NCI-H128 (cell line): Measurements from ENCODE around the gene LIPG.

Experiments
- DNase-seq: peaks from one replicate; lab custom pipeline; 2025; ENCODE audit not compliant: unreplicated experiment; lab: John Stamatoyannopoulos, UW

The LIPG gene

DNA sequence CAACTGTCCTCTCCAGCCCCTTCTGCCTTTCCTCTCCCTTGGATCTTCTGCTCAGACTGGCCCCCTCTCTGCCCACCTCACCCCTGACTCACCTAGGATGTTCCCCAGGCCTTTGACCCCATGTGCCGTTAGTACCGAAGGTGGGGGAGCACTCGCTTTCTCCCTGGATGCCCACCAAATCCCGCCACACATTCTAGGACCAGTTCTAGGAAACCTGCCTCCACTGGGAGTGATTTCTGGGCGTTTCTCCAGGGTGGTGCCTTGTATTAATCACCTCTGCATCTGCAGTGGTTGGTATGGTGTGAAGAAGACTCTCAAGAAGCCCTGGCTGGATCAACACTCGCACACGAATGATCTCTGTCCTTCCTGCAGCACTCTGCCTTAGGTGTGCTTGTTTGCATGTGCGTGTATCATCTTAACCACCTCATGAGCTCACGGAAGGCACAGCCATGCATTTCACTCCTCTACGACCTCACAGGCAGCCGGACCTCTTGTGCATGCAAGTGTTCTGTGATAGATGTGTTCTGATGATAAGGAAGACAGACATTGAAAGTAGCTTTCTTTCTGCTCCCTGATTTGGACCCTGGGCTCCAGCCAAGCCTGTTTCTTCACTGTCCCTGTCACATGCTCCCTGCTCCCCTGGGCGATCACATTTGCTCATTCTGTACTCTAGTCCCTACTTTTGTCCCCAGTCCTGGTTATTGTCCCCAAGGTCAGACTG, 69.4 kb downstream of the LIPG start:
- DNase-seq = no peak

DNA sequence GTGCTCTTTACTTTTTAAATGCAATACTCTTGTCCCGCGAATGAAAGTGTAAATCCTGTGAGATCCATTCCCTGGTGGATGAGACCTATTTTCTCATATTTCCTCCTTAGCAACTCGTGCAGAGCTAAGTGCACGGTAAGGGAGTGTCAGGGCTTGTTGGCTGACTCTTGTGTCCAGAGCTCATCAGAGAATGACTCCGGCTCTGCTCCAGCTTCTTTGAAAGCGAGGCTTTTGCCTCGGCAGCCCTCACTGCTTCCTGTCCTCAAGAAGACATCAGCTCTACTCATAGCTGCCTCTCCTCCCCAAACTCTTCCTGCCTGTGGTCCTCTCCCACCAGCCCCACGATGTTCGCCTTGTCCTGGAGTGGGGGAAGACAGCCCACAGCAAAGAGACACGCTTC, 70.7 kb downstream of the LIPG start:
- DNase-seq = no peak

DNA sequence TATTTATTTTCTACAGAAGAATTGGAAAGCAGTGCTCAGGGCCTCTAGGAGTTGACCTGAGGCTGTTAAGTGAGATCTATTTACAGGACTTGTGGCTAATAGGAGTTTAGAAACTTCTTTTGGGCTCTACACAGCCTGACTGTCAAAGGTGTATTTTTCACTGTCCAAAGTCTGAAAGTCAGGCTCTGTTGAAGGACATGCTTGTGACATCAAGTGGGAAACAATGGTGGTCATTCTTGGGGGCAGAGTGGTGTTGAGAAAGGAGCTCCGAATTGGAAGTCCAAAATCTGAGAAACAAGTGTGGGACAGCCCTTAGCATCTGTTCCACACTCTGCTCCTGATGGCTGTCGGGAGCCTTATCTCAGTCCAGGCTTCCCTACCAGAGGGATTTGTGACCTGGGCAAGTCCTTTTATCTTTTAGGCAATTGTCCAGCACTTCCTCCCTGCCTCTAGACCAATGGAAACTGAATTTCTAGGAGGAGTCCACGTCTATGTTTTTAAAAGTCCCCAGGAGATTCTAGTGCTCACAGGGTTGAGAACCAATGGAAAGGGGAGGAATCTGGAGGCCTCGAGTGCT, 76.4 kb downstream of the LIPG start:
- DNase-seq = no peak

DNA sequence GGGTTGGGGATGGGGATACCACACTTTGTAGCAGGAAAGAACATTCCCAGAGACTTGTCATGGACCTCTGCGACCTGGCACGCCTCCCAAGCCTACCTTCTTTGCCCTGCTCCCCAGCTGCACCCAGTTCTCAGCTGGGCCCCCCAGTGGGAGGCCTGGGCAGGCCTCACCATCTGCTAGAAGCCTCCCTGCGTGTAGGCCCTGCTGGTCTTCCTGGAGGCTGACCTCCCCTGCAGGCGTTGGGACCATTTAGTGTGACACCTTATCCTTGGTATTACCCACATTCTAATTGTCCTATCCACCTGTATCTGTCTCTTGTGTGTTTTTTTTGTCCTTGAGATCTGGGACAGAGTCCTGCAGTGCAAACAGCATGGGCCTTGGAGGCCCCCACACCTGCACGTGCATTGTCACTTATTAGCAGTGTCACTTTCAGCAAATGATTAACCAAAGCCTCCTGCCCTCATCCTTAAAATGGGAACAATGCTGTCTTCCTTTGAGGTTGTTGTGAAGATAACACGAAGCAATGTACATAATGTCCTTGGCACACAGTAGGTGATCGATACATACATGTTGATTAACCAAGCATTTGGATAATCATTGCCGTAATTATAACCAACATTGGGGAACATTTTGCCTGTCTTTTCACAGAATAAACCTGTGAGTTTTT, 77.2 kb downstream of the LIPG start:
- DNase-seq = no peak

DNA sequence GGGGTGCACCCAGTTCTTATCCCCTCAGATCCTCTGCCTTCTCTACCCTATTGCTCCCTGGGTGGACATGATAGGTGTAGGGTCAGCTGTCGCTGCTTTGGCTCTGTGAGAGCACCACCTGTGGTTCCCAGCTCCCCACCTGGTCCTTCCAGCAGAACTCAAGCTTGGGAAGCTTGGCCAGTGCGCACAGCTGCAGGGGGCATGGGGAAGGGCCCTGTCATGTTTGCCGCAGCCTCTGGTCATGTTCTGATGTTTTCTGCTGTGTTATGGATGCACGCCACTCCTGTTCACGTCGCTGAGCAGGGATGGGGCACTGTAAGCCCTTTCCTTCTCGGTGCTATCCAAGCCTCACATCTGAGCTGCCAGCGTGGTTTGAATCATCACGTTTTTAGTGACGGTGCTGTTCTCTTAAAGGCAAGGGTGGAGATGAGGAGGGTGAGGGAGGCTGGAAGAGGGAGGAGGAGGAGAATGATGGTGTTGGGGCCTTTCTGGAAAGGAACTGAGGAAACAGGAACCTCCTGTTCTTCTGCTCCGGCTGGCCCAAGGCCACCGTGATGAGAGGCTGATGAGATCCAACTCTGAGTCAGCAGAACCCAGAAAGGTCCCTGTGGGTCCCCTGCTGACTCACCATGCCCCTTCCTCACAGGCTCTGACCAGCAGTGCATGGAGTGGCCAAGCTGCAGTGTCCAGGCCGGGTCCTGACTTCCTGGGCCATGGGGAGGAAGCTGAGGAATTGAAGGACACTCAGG, 78.0 kb downstream of the LIPG start:
- DNase-seq = no peak

DNA sequence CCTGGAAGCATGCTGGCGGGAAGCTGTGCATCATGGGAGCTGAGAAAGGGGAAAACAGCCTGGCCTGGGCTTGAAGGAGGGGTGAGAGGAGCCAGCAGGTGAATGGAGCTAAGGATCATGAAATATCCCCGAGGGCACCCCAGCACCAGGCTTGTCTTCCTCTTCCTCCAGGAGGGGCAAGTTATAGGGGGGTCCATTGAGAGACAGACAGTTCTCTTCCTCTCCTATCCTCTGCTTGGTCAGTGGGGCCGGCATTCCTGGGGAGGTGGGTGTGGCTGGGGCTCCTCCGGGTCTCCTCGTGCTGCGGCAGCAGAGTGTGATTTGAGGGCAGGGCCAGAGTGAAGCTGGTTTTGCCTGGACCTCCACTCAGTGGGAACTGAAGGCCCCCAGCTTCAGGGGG, 78.9 kb downstream of the LIPG start:
- no peak for DNase-seq

DNA sequence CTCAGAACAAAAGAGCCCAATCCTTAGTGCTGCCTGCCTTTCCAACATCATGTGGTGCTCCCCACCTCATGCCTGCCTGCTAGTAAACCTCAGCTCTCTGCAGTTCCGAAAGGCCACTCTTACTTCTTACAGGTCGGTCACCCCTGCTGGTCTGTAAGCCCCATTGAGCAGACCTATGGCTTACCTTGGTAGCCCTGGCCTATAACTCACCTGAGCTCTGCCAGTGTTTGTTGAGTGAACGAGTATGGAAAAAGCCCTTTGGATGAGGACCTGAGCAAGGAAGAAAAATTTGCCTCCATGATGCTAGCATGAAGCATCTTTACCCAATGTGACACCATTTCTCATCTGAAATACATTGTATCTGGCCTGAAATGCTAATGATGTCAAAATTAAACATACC, 83.3 kb downstream of the LIPG start:
- no peak for DNase-seq

DNA sequence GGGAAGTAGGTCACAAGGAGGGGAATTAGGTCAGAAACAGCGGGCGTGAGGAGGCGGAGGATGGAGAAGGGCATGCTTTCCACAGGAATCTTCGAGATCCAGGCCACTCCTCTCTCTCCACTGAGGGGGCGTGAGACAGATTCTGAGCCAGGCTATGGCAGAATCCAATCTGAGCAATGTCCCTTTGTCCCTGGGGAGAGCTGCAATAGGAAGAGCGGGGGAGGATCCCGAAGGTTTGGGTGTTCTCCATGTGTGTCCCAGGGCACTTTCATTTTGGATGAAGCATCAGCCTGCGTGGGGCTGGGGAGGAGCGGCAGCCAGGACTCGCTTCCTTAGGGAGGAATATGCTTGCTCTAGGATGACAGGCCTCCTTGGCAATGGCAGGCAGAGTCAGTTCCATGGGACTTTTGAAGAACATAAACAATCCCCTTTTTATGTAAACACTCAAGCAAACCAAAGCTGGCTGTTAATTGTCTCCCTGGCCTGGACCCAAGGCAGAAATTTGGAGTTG, 84.0 kb downstream of the LIPG start:
- no peak for DNase-seq

DNA sequence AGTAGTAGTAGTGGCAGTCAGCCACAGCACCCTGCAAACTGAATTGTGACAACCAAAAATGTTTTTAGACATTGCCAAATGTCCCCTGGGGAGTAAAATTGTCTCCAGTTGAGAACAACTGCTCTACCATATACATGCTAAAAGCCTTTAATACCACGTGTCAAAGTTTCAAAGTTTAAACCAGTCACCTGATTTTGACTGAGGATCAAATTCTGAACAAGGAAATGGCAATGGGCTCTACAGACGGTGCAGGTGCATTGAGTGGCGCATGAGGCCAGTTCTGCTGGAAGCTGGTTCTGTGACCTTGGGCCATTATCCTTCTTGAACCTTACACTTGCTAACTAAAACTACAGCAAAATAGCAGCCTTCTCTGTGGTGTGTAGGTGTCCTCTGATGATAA, 85.0 kb downstream of the LIPG start:
- DNase-seq = no peak

DNA sequence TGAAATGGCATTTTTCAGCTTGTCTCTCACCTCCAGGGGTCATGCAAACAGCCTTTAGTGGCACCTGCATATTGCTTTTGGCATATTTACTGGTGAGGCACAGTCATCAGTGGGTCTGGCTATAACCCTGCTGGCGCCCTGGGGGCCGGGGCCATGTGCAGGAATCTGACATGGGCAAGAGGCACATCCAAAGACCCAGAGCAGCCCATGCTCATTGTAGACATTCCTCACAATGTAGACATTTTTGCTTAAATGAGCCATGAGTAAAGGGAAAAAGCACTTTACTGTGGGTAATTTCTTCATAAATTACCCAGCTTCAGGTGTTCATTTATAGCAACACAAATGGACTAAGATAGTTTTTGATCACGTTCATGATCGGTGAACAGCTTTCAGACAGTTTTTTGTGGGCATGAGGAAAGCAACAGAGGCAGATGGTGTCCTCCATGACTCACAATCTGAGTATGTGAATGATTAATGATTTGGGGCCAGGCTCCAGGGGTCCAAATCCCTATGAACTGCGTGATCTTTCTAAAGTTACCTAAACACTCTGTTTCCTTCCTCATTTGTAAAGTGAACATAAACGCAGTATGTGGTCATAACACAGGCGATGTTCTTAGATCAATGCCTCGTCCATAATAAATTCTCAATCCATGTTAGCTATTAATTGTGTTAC, 85.8 kb downstream of the LIPG start:
- DNase-seq = no peak

DNA sequence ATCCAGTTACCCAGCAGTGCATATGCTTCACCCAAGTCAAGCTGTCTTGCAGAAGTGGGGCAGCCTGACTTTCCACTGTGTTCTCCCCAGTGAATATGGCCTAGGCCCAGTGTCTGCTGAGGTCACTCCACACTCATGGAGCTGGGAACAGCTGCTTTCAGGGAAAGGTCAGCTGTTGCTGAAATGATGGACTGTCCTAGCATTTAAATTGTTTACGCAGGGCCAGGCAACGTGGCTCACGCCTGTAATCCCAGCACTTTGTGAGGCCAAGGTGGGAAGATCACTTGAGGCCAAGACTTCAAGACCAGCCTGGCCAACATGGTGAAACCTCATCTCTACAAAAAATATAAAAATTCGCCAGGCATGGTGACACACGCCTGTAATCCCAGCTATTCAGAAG, 86.5 kb downstream of the LIPG start:
- DNase-seq = no peak
